Keratinocyte (primary cell): Measurements from ENCODE around the gene TRPC3.

ENCODE experiments used
- EZH2 ChIP-seq: IDR thresholded peaks from one replicate; pipeline ENCODE4 v1.6.1; 2012; ENCODE audit warnings: inconsistent platforms, mild to moderate bottlenecking, low read length, moderate library complexity
- TF ChIP-seq, protein P1 (sequence below), 3 experiments: IDR thresholded peaks in 1 of 3; conservative IDR thresholded peaks in 1 of 3; optimal IDR thresholded peaks in 1 of 3; 2 replicates in 2 of 3; 3 replicates in 1 of 3; pipeline versions ENCODE3 to v1.5.1; 2011; ENCODE audit warnings: low read length in 3 of 3, mild to moderate bottlenecking in 3 of 3, moderate library complexity in 2 of 3, control low read depth in 1 of 3, inconsistent platforms in 1 of 3; ENCODE audit not compliant: insufficient read depth in 2 of 3; ENCODE audit errors: extremely low read depth in 1 of 3

DNA sequence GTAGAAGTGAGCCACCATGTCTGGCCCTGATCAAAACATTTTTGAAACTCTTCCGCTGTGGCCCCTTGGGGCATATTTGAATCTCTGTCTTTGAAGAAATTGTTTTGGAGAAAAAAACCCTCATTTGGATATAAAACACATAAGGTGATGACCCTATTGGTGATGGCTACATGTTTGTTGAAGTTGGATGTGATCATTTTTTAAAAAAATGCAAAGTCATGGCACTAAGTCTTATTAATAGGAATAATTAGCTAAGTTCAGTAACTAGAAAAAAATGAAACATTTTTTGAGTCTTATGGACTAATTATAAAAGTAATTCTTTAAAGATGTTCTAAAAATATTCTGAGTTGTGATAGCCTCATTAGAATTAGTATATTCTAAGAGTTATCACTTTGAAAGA lies 63.7 kb downstream of the TRPC3 start:
- TF ChIP-seq, protein P1, sequence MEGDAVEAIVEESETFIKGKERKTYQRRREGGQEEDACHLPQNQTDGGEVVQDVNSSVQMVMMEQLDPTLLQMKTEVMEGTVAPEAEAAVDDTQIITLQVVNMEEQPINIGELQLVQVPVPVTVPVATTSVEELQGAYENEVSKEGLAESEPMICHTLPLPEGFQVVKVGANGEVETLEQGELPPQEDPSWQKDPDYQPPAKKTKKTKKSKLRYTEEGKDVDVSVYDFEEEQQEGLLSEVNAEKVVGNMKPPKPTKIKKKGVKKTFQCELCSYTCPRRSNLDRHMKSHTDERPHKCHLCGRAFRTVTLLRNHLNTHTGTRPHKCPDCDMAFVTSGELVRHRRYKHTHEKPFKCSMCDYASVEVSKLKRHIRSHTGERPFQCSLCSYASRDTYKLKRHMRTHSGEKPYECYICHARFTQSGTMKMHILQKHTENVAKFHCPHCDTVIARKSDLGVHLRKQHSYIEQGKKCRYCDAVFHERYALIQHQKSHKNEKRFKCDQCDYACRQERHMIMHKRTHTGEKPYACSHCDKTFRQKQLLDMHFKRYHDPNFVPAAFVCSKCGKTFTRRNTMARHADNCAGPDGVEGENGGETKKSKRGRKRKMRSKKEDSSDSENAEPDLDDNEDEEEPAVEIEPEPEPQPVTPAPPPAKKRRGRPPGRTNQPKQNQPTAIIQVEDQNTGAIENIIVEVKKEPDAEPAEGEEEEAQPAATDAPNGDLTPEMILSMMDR (optimal IDR thresholded peaks at IDR 0.05 in 1 of 3, IDR thresholded peaks at IDR 0.05 in 1 of 3, conservative IDR thresholded peaks at IDR 0.05 in 1 of 3; ENCODE audit: extremely low read depth in 1 of 3, insufficient read depth in 2 of 3, low read length in 3 of 3) = no peak
- no peak for TF ChIP-seq EZH2
